Measurements from ENCODE around the gene HYCC2.

Gene HYCC2

GRCh38 chr2:201090574-201090973 lies 19.1 kb upstream of the HYCC2 start:
- WGBS (ENCODE audit: extremely low coverage, insufficient coverage, insufficient read length), result no CpG with 5 or more reads among the region's 4 CpGs

GRCh38 chr2:201084863-201085262 lies 13.4 kb upstream of the HYCC2 start:
- Histone ChIP-seq H3K4me1 (ENCODE audit: control insufficient read depth in 1 of 2, insufficient read depth in 2 of 2, low read length in 2 of 2) (no peaks in the 10 kb centered on the region), H4K91ac (ENCODE audit: low read depth, low read length) (no peak overlapping the region), H3K18ac (ENCODE audit: low read length) (no peak overlapping the region), H3K4me2 (ENCODE audit: low read length) (no peak overlapping the region), H2AFZ (ENCODE audit: insufficient read depth, low read length, poor library complexity) (no peak overlapping the region), H3K23ac (ENCODE audit: low read length) (no peak overlapping the region), H4K8ac (ENCODE audit: low read depth, low read length) (no peak overlapping the region), H3K9me3 (ENCODE audit: insufficient read depth, low read depth, low read length) (no peaks in the 10 kb centered on the region), H2BK12ac (ENCODE audit: low read length) (no peak overlapping the region), H3K79me2 (ENCODE audit: control insufficient read depth, insufficient read depth, low read length, poor library complexity) (no peaks in the 10 kb centered on the region), H3K79me1 (ENCODE audit: low read length) (no peaks in the 10 kb centered on the region), H4K12ac (ENCODE audit: low read depth, low read length) (no peak overlapping the region), H3K36me3 (ENCODE audit: control insufficient read depth in 1 of 2, insufficient read depth in 2 of 2, low read length in 2 of 2) (peaks cover 13 to 22% of the 10 kb centered on the region in 2 experiments), H3K27ac (ENCODE audit: low read depth, low read length) (no peak overlapping the region), H2AK5ac (ENCODE audit: low read length) (no peak overlapping the region), H3K4me3 (ENCODE audit: low read depth, low read length) (no peak overlapping the region), H3K4ac (ENCODE audit: low read depth, low read length) (no peak overlapping the region), H3K14ac (ENCODE audit: low read length) (no peak overlapping the region), H2BK120ac (ENCODE audit: insufficient read depth, low read length, poor library complexity) (no peak overlapping the region), H2BK5ac (ENCODE audit: low read depth, low read length, poor library complexity) (no peak overlapping the region), H3K9ac (ENCODE audit: low read length) (no peak overlapping the region), H3K27me3 (ENCODE audit: insufficient read depth, low read length) (no peaks in the 10 kb centered on the region)
- WGBS (ENCODE audit: extremely low coverage, insufficient coverage, insufficient read length), result no CpG with 5 or more reads among the region's 2 CpGs
- DNase-seq, result no peak

More at GRCh38 chr2:201090574-201090973, 19.1 kb upstream of the HYCC2 start:
- Histone ChIP-seq H3K23ac (ENCODE audit: low read length) (no peak overlapping the region), H2BK5ac (ENCODE audit: low read depth, low read length, poor library complexity) (no peak overlapping the region), H3K36me3 (ENCODE audit: control insufficient read depth in 1 of 2, insufficient read depth in 2 of 2, low read length in 2 of 2) (peaks cover 9 to 11% of the 10 kb centered on the region in 2 experiments), H3K4ac (ENCODE audit: low read depth, low read length) (no peak overlapping the region), H2BK120ac (ENCODE audit: insufficient read depth, low read length, poor library complexity) (no peak overlapping the region), H2AK5ac (ENCODE audit: low read length) (no peak overlapping the region), H3K14ac (ENCODE audit: low read length) (no peak overlapping the region), H4K91ac (ENCODE audit: low read depth, low read length) (no peak overlapping the region), H3K79me1 (ENCODE audit: low read length) (no peaks in the 10 kb centered on the region), H4K12ac (ENCODE audit: low read depth, low read length) (no peak overlapping the region), H4K8ac (ENCODE audit: low read depth, low read length) (no peak overlapping the region), H3K27me3 (ENCODE audit: insufficient read depth, low read length) (no peaks in the 10 kb centered on the region), H3K27ac (ENCODE audit: low read depth, low read length) (no peak overlapping the region), H3K9me3 (ENCODE audit: insufficient read depth, low read depth, low read length) (no peaks in the 10 kb centered on the region), H3K9ac (ENCODE audit: low read length) (no peak overlapping the region), H3K4me2 (ENCODE audit: low read length) (no peak overlapping the region), H3K18ac (ENCODE audit: low read length) (no peak overlapping the region), H3K79me2 (ENCODE audit: control insufficient read depth, insufficient read depth, low read length, poor library complexity) (no peaks in the 10 kb centered on the region), H3K4me3 (ENCODE audit: low read depth, low read length) (no peak overlapping the region), H3K4me1 (ENCODE audit: control insufficient read depth in 1 of 2, insufficient read depth in 2 of 2, low read length in 2 of 2) (no peaks in the 10 kb centered on the region), H2BK12ac (ENCODE audit: low read length) (no peak overlapping the region), H2AFZ (ENCODE audit: insufficient read depth, low read length, poor library complexity) (no peak overlapping the region)
- DNase-seq, result no peak

GRCh38 chr2:201074996-201075395 lies 3.5 kb upstream of the HYCC2 start:
- Histone ChIP-seq H3K4me3 (ENCODE audit: low read depth, low read length) (no peak overlapping the region), H2BK120ac (ENCODE audit: insufficient read depth, low read length, poor library complexity) (no peak overlapping the region), H3K27ac (ENCODE audit: low read depth, low read length) (no peak overlapping the region), H2BK12ac (ENCODE audit: low read length) (no peak overlapping the region), H3K4me1 (ENCODE audit: control insufficient read depth in 1 of 2, insufficient read depth in 2 of 2, low read length in 2 of 2) (peaks cover 0 to 2% of the 10 kb centered on the region in 2 experiments), H2AK5ac (ENCODE audit: low read length) (no peak overlapping the region), H3K9ac (ENCODE audit: low read length) (no peak overlapping the region), H3K36me3 (ENCODE audit: control insufficient read depth in 1 of 2, insufficient read depth in 2 of 2, low read length in 2 of 2) (peaks cover 4 to 6% of the 10 kb centered on the region in 2 experiments), H4K12ac (ENCODE audit: low read depth, low read length) (no peak overlapping the region), H3K4ac (ENCODE audit: low read depth, low read length) (no peak overlapping the region), H2AFZ (ENCODE audit: insufficient read depth, low read length, poor library complexity) (no peak overlapping the region), H3K4me2 (ENCODE audit: low read length) (no peak overlapping the region), H3K9me3 (ENCODE audit: insufficient read depth, low read depth, low read length) (no peaks in the 10 kb centered on the region), H3K27me3 (ENCODE audit: insufficient read depth, low read length) (no peaks in the 10 kb centered on the region), H3K79me1 (ENCODE audit: low read length) (peaks cover 5% of the 10 kb centered on the region), H2BK5ac (ENCODE audit: low read depth, low read length, poor library complexity) (no peak overlapping the region), H4K8ac (ENCODE audit: low read depth, low read length) (no peak overlapping the region), H3K23ac (ENCODE audit: low read length) (no peak overlapping the region), H3K14ac (ENCODE audit: low read length) (no peak overlapping the region), H4K91ac (ENCODE audit: low read depth, low read length) (no peak overlapping the region), H3K18ac (ENCODE audit: low read length) (no peak overlapping the region), H3K79me2 (ENCODE audit: control insufficient read depth, insufficient read depth, low read length, poor library complexity) (peaks cover 3% of the 10 kb centered on the region)
- no peak for DNase-seq
- WGBS (ENCODE audit: extremely low coverage, insufficient coverage, insufficient read length), result no CpG with 5 or more reads among the region's 7 CpGs

- H3K14ac ChIP-seq (ENCODE audit: low read length), result no peak overlapping the region
- no peak overlapping the region for H3K18ac ChIP-seq (ENCODE audit: low read length)
- H2AFZ ChIP-seq (ENCODE audit: insufficient read depth, low read length, poor library complexity), result no peak overlapping the region
- H3K79me2 ChIP-seq (ENCODE audit: control insufficient read depth, insufficient read depth, low read length, poor library complexity), result peaks cover 3% of the 10 kb centered on the region
- H4K91ac ChIP-seq (ENCODE audit: low read depth, low read length), result no peak overlapping the region
- no peak overlapping the region for H3K23ac ChIP-seq (ENCODE audit: low read length)
- H3K4me1 ChIP-seq (ENCODE audit: control insufficient read depth in 1 of 2, insufficient read depth in 2 of 2, low read length in 2 of 2), result peaks cover 0 to 2% of the 10 kb centered on the region in 2 experiments
- DNase-seq, result no peak
- H3K36me3 ChIP-seq (ENCODE audit: control insufficient read depth in 1 of 2, insufficient read depth in 2 of 2, low read length in 2 of 2), result no peaks in the 10 kb centered on the region
- WGBS (ENCODE audit: extremely low coverage, insufficient coverage, insufficient read length), result no CpG with 5 or more reads among the region's 1 CpG
- H2BK5ac ChIP-seq (ENCODE audit: low read depth, low read length, poor library complexity), result no peak overlapping the region
- no peak overlapping the region for H4K12ac ChIP-seq (ENCODE audit: low read depth, low read length)
- no peak overlapping the region for H3K4me3 ChIP-seq (ENCODE audit: low read depth, low read length)
- no peak overlapping the region for H2BK120ac ChIP-seq (ENCODE audit: insufficient read depth, low read length, poor library complexity)
- no peaks in the 10 kb centered on the region for H3K27me3 ChIP-seq (ENCODE audit: insufficient read depth, low read length)
- H2BK12ac ChIP-seq (ENCODE audit: low read length), result no peak overlapping the region
- no peak overlapping the region for H3K4ac ChIP-seq (ENCODE audit: low read depth, low read length)
- H4K8ac ChIP-seq (ENCODE audit: low read depth, low read length), result no peak overlapping the region
- no peak overlapping the region for H3K27ac ChIP-seq (ENCODE audit: low read depth, low read length)
- H3K9ac ChIP-seq (ENCODE audit: low read length), result no peak overlapping the region
- H3K4me2 ChIP-seq (ENCODE audit: low read length), result no peak overlapping the region
- H2AK5ac ChIP-seq (ENCODE audit: low read length), result no peak overlapping the region
- peaks cover 5% of the 10 kb centered on the region for H3K79me1 ChIP-seq (ENCODE audit: low read length)
- H3K9me3 ChIP-seq (ENCODE audit: insufficient read depth, low read depth, low read length), result no peaks in the 10 kb centered on the region
Measured at GRCh38 chr2:201073071-201073470, 1.6 kb upstream of the HYCC2 start.
